Measurements from ENCODE around the gene OR5B21.

- TF ChIP-seq CTCF (IDR thresholded peaks at IDR 0.05) (no peak), POLR2A (IDR thresholded peaks at IDR 0.05) (no peak)
Observed at GRCh38 chr11:58502004-58502403, 5.9 kb downstream of the OR5B21 start.

Measured in adrenal gland (tissue), 5 donors.